HCT116 (cell line): ENCODE data around the gene HNRNPL. TPM values are rescaled to one million over a fixed set of nuclear protein-coding genes. Genes with fewer than 3 reads are reported as not detected.

Experiments used
- ATAC-seq: fragments of 200-7000 bp; cut with Tn5 transposase; 2 replicates; pipeline ENCODE4 v1.9.1; 2020; ENCODE audit warnings: mild to moderate bottlenecking, moderate library complexity
- BruUV-seq: library from RNA; stranded (reverse); fragments of 400-500 nt; replicated peaks from 2 replicates; lab custom pipeline; 2021; lab: Mats Ljungman, UMichigan
- CTCF ChIA-PET: fragments of 300-600 bp; sonication (Branson Sonifier 250); formaldehyde crosslinking; loops from one replicate; lab custom pipeline; 2021; ENCODE audit warnings: antibody characterized with exemption; lab: Charles Lee
- POLR2A ChIA-PET: fragments of 300-600, 350-600 bp; sonication (Branson Sonifier 250); formaldehyde crosslinking; loops from one replicate; lab custom pipeline; 2021; ENCODE audit warnings: antibody characterized with exemption; lab: Charles Lee
- RAD21 ChIA-PET, 2 experiments: fragments of 300-600 bp; sonication (Branson Sonifier 250); formaldehyde crosslinking; loops; one replicate each; lab custom pipeline; 2023; ENCODE audit warnings: low total read pairs in 2 of 2; ENCODE audit not compliant: uncharacterized antibody in 2 of 2, unreplicated experiment in 2 of 2, low non-redundant PET in 1 of 2; lab: Charles Lee
- DNase-seq: peaks from one replicate; pipeline ENCODE4 v3.0.0-alpha.2; 2010; ENCODE audit warnings: low read depth, low spot score
- H2AFZ ChIP-seq: fragments of 200-600 bp; shearing (Covaris generic), sonication (generic); 2 replicates; pipeline ENCODE4 v1.6.1; 2017; ENCODE audit warnings: low read depth, mixed run types, mixed read lengths, antibody characterized with exemption, low read length; ENCODE audit not compliant: poor library complexity, severe bottlenecking
- H3K27ac ChIP-seq: 2 replicates; pipeline ENCODE4 v1.5.1; 2012; ENCODE audit warnings: low read depth, low read length
- H3K27me3 ChIP-seq: fragments of 200-600 bp; sonication (generic); 2 replicates; pipeline ENCODE4 v1.6.1; 2016; ENCODE audit warnings: mixed run types, low read length, mixed read lengths; ENCODE audit not compliant: insufficient read depth
- H3K36me3 ChIP-seq, 2 experiments: fragments of 200-500 bp in 1 of 2; fragments of 200-600 bp in 1 of 2; sonication (Bioruptor generic) in 1 of 2; sonication (generic) in 1 of 2; 2 replicates each; pipeline versions ENCODE4 v1.5.1 to v1.6.1; 2014 to 2016; ENCODE audit warnings: low read length in 2 of 2, inconsistent platforms in 1 of 2, mixed read lengths in 1 of 2, mixed run types in 1 of 2; ENCODE audit not compliant: insufficient read depth in 2 of 2, control insufficient read depth in 1 of 2
- H3K4me1 ChIP-seq, 2 experiments: fragments of 200-600 bp in 1 of 2; sonication (generic) in 1 of 2; 2 replicates each; pipeline versions ENCODE4 v1.5.1 to v1.6.1; 2012 to 2017; ENCODE audit warnings: low read length in 2 of 2, inconsistent platforms in 1 of 2, mild to moderate bottlenecking in 1 of 2, mixed read lengths in 1 of 2, mixed run types in 1 of 2, moderate library complexity in 1 of 2; ENCODE audit not compliant: insufficient read depth in 2 of 2, control insufficient read depth in 1 of 2
- H3K4me2 ChIP-seq: fragments of 200-600 bp; sonication (generic); 2 replicates; pipeline ENCODE4 v1.6.1; 2017; ENCODE audit warnings: mixed run types, low read length, mixed read lengths
- H3K4me3 ChIP-seq, 2 experiments: fragments of 200-600 bp in 1 of 2; sonication (generic) in 1 of 2; replicated peaks in 1 of 2; 2 replicates each; pipeline ENCODE4 v1.5.1; 2011 to 2016; ENCODE audit warnings: low read length in 2 of 2, control low read depth in 1 of 2, low read depth in 1 of 2, mild to moderate bottlenecking in 1 of 2, mixed read lengths in 1 of 2, mixed run types in 1 of 2
- H3K79me2 ChIP-seq: fragments of 200-600 bp; sonication (generic); 2 replicates; pipeline ENCODE4 v1.6.1; 2017; ENCODE audit warnings: mild to moderate bottlenecking, mixed run types, low read length, moderate library complexity, mixed read lengths; ENCODE audit not compliant: insufficient read depth
- H3K9ac ChIP-seq: fragments of 200-600 bp; sonication (generic); 2 replicates; pipeline ENCODE4 v1.6.1; 2016; ENCODE audit warnings: low read length, mixed read lengths
- H3K9me2 ChIP-seq: fragments of 200-600 bp; sonication (generic), shearing (Covaris generic); 2 replicates; pipeline ENCODE4 v1.6.1; 2017; ENCODE audit warnings: mixed run types, mild to moderate bottlenecking, moderate library complexity; ENCODE audit not compliant: insufficient read depth
- H3K9me3 ChIP-seq, 2 experiments: fragments of 200-500 bp in 1 of 2; fragments of 200-600 bp in 1 of 2; sonication (Bioruptor generic) in 1 of 2; sonication (generic) in 1 of 2; 2 replicates each; pipeline ENCODE4 v1.6.1; 2014 to 2017; ENCODE audit warnings: low read length in 2 of 2, mixed read lengths in 2 of 2, inconsistent platforms in 1 of 2, low read depth in 1 of 2, mild to moderate bottlenecking in 1 of 2, mixed run types in 1 of 2, moderate library complexity in 1 of 2; ENCODE audit not compliant: control insufficient read depth in 1 of 2, insufficient read depth in 1 of 2
- H4K20me1 ChIP-seq: fragments of 200-600 bp; sonication (generic), shearing (Covaris generic); 2 replicates; pipeline ENCODE4 v1.6.1; 2017; ENCODE audit warnings: mixed run types, mild to moderate bottlenecking, moderate library complexity; ENCODE audit not compliant: insufficient read depth
- CTCF ChIP-seq, 3 experiments: fragments of 200-600 bp in 1 of 3; sonication (generic) in 1 of 3; IDR thresholded peaks in 2 of 3; conservative IDR thresholded peaks in 1 of 3; 2 replicates each; pipeline ENCODE4 v1.5.1; 2012 to 2017; ENCODE audit warnings: low read depth in 2 of 3, low read length in 2 of 3, antibody characterized with exemption in 1 of 3, borderline replicate concordance in 1 of 3, control low read depth in 1 of 3, mild to moderate bottlenecking in 1 of 3, mixed read lengths in 1 of 3, mixed run types in 1 of 3, moderate library complexity in 1 of 3; ENCODE audit not compliant: insufficient read depth in 1 of 3
- JUND ChIP-seq: IDR thresholded peaks from 2 replicates; pipeline ENCODE4 v1.6.1; 2012
- POLR2AphosphoS5 ChIP-seq: IDR thresholded peaks from 2 replicates; pipeline ENCODE4 v1.6.1; 2011; ENCODE audit warnings: mild to moderate bottlenecking, low read depth, low read length, moderate library complexity
- ZBTB33 ChIP-seq: IDR thresholded peaks from 2 replicates; pipeline ENCODE4 v1.6.1; 2011; ENCODE audit warnings: mild to moderate bottlenecking, low read length, moderate library complexity; ENCODE audit not compliant: insufficient replicate concordance; ENCODE audit errors: extremely low read depth
- intact Hi-C: fragments of 100-400 bp; cut with micrococcal nuclease; formaldehyde crosslinking; loops from 2 replicates; pipeline ENCODE4 v1.10.0; 2022
- total RNA-seq: library from RNA; stranded (reverse); gene quantifications from one replicate; pipeline ENCODE4 v1.2.1, GENCODE V29; 2021; ENCODE audit not compliant: unreplicated experiment

The HNRNPL gene
- total RNA-seq, 1 experiment from 2014 or later: 551 TPM

GRCh38 chr19:38842439-38843174, 7.2 kb downstream of the HNRNPL start:
- no peak for ATAC-seq
- RAD21 ChIA-PET: no interaction called here
- intact Hi-C loops: no loop called here
- Histone ChIP-seq H3K27me3 (no peaks in the 10 kb centered on the region), H4K20me1 (peaks cover 31% of the 10 kb centered on the region), H3K79me2 (peaks cover 81% of the 10 kb centered on the region), H3K9me3 (no peaks in the 10 kb centered on the region), H3K9ac (no peak overlapping the region), H3K9me2 (no peaks in the 10 kb centered on the region), H3K27ac (no peak overlapping the region), H2AFZ (no peak overlapping the region), H3K4me1 (peaks cover 0 to 30% of the 10 kb centered on the region in 2 experiments; a peak in 2 of 4 replicates), H3K4me2 (no peak overlapping the region), H3K4me3 (no peak overlapping the region), H3K36me3 (peaks cover 80 to 96% of the 10 kb centered on the region in 2 experiments)
- no TSS peak for BruUV-seq
- DNase-seq: no peak
- POLR2A ChIA-PET: no interaction called here
- no peak for TF ChIP-seq CTCF (IDR thresholded peaks at IDR 0.05 in 2 of 3, conservative IDR thresholded peaks at IDR 0.05 in 1 of 3; ENCODE audit: borderline replicate concordance in 1 of 3, insufficient read depth in 1 of 3, low read depth in 2 of 3, low read length in 2 of 3)
- TF ChIP-seq POLR2AphosphoS5: no peak; the same call in none of the 2 replicates
- no peak for TF ChIP-seq JUND
- no peak for TF ChIP-seq ZBTB33
- CTCF ChIA-PET: no interaction called here
